OCI-LY1 (cell line): ENCODE measurements around the gene PARVA.

ENCODE experiments used
- CTCF ChIP-seq: fragments of 200-600 bp; sonication (generic), shearing (Covaris generic); IDR thresholded peaks from 2 replicates; pipeline ENCODE4 v1.5.1; 2017; ENCODE audit warnings: mild to moderate bottlenecking, antibody characterized with exemption, low read length, moderate library complexity, mixed read lengths
- EZH2 ChIP-seq: fragments of 200-600 bp; sonication (generic), shearing (Covaris generic); IDR thresholded peaks from 2 replicates; pipeline ENCODE4 v1.8.0; 2017; ENCODE audit warnings: borderline replicate concordance, mixed run types, mild to moderate bottlenecking, antibody characterized with exemption, low read length, moderate library complexity, mixed read lengths

GRCh38 chr11:12448131-12448939 lies 71.0 kb downstream of the PARVA start:
- TF ChIP-seq CTCF (no peak), EZH2 (no peak)
